Sigmoid colon (tissue), 3 donors: ENCODE results near the gene EBP.

Experiments used
- POLR2A ChIP-seq, 2 donors: fragments of 450-650 bp; IDR thresholded peaks; one replicate each; pipeline ENCODE4 v1.6.1; 2016; ENCODE audit warnings: antibody characterized with exemption in 2 of 2, mild to moderate bottlenecking in 2 of 2, moderate library complexity in 2 of 2
- TF ChIP-seq, protein P1 (sequence below), 4 experiments: fragments of 450-650 bp in 3 of 4; fragments of 200-600 bp in 1 of 4; IDR thresholded peaks; one replicate each; pipeline ENCODE4 v1.5.1; 2016 to 2019; ENCODE audit warnings: antibody characterized with exemption in 4 of 4, mild to moderate bottlenecking in 3 of 4, moderate library complexity in 2 of 4

DNA sequence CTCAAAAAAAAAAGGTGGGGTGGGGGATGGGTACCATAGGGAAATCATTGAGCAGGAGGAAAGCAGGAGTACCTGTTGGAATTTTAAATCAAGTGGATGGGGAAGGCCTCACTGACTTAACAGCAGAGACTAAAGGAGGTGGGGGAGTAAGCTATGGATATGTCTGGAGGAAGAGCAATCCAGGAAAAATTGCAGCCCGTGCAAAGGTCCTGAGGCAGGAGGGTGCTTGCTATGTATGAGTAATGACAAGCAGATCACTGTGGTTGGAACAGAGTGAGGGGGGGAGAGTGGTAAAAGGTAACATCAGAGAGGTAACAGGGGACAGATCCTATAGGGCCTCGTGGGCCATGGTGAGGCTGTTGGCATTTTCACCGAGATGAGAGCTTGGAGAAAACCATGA is 41.5 kb upstream of the EBP start:
- TF ChIP-seq, protein P1, sequence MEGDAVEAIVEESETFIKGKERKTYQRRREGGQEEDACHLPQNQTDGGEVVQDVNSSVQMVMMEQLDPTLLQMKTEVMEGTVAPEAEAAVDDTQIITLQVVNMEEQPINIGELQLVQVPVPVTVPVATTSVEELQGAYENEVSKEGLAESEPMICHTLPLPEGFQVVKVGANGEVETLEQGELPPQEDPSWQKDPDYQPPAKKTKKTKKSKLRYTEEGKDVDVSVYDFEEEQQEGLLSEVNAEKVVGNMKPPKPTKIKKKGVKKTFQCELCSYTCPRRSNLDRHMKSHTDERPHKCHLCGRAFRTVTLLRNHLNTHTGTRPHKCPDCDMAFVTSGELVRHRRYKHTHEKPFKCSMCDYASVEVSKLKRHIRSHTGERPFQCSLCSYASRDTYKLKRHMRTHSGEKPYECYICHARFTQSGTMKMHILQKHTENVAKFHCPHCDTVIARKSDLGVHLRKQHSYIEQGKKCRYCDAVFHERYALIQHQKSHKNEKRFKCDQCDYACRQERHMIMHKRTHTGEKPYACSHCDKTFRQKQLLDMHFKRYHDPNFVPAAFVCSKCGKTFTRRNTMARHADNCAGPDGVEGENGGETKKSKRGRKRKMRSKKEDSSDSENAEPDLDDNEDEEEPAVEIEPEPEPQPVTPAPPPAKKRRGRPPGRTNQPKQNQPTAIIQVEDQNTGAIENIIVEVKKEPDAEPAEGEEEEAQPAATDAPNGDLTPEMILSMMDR (IDR thresholded peaks at IDR 0.05), result no peak
- no peak for TF ChIP-seq POLR2A (IDR thresholded peaks at IDR 0.05)
